GM19438 (cell line): ENCODE results near the gene FIBCD1.

Source experiments
- ATAC-seq: cut with Tn5 transposase; IDR thresholded peaks from one replicate; pipeline ENCODE4 v1.9.1; 2021; ENCODE audit warnings: low read depth; ENCODE audit not compliant: unreplicated experiment

Gene FIBCD1

GRCh38 chr9:130937146-130938076 lies 1.6 kb downstream of the FIBCD1 start:
- no peak for ATAC-seq

- no peak for ATAC-seq
Measured at GRCh38 chr9:130936285-130937117, 2.5 kb downstream of the FIBCD1 start.

GRCh38 chr9:130935648-130936271 lies 3.3 kb downstream of the FIBCD1 start:
- ATAC-seq = no peak

- ATAC-seq = no peak
Measured at GRCh38 chr9:130934702-130935647, 4.1 kb downstream of the FIBCD1 start.

GRCh38 chr9:130934246-130934645 lies 4.8 kb downstream of the FIBCD1 start:
- ATAC-seq = no peak

GRCh38 chr9:130933114-130934046 lies 5.7 kb downstream of the FIBCD1 start:
- no peak for ATAC-seq

GRCh38 chr9:130932255-130933079 lies 6.6 kb downstream of the FIBCD1 start:
- ATAC-seq = no peak

- ATAC-seq = no peak
Measured at GRCh38 chr9:130931508-130932254, 7.4 kb downstream of the FIBCD1 start.

- no peak for ATAC-seq
Measured at GRCh38 chr9:130930804-130931349, 8.2 kb downstream of the FIBCD1 start.

- ATAC-seq = no peak
Measured at GRCh38 chr9:130930132-130930803, 8.8 kb downstream of the FIBCD1 start.

- ATAC-seq = no peak
Measured at GRCh38 chr9:130929571-130930038, 9.4 kb downstream of the FIBCD1 start.

GRCh38 chr9:130927995-130928900 lies 10.8 kb downstream of the FIBCD1 start:
- ATAC-seq = no peak

- ATAC-seq = no peak
Measured at GRCh38 chr9:130927338-130927737, 11.7 kb downstream of the FIBCD1 start.

GRCh38 chr9:130925050-130925678 lies 13.9 kb downstream of the FIBCD1 start:
- no peak for ATAC-seq

- no peak for ATAC-seq
Measured at GRCh38 chr9:130924448-130924788, 14.6 kb downstream of the FIBCD1 start.
